HepG2 (cell line): ENCODE measurements around the gene FBXO7. TPM values are rescaled to one million over a fixed set of nuclear protein-coding genes. Genes with fewer than 3 reads are reported as not detected.

Experiments
- ARID5B ChIP-seq: IDR thresholded peaks from 2 replicates; pipeline ENCODE4 v1.4.0; 2020; ENCODE audit warnings: mild to moderate bottlenecking, missing genetic modification reagents
- BHLHE40 ChIP-seq: IDR thresholded peaks from 2 replicates; pipeline ENCODE4 v1.6.1; 2011; ENCODE audit warnings: low read length, improper control_type of control experiment
- HOXA3 ChIP-seq: sonication (generic); formaldehyde crosslinking; IDR thresholded peaks from 2 replicates; pipeline ENCODE4 v1.5.0; 2020; ENCODE audit warnings: missing genetic modification reagents
- ISL2 ChIP-seq: sonication (generic); formaldehyde crosslinking; IDR thresholded peaks from 2 replicates; pipeline ENCODE4 v1.5.0; 2020; ENCODE audit warnings: missing genetic modification reagents
- KDM4B ChIP-seq: sonication (generic); formaldehyde crosslinking; IDR thresholded peaks from 2 replicates; pipeline ENCODE4 v1.4.0; 2020; ENCODE audit warnings: missing genetic modification reagents
- KDM5B ChIP-seq: sonication (generic); formaldehyde crosslinking; IDR thresholded peaks from 2 replicates; pipeline ENCODE4 v1.4.0; 2020; ENCODE audit warnings: missing genetic modification reagents, mild to moderate bottlenecking, borderline replicate concordance
- MNT ChIP-seq: fragments of 450-650 bp; IDR thresholded peaks from 2 replicates; pipeline ENCODE4 v1.6.1; 2016
- POLR2G ChIP-seq: fragments of 200-400 bp; formaldehyde crosslinking; IDR thresholded peaks from 2 replicates; pipeline ENCODE4 v1.6.1; 2018; ENCODE audit warnings: mild to moderate bottlenecking, low read depth, low read length, moderate library complexity
- TAF1 ChIP-seq: sonication (generic); formaldehyde crosslinking; IDR thresholded peaks from 2 replicates; pipeline ENCODE4 v1.4.0; 2020; ENCODE audit warnings: missing genetic modification reagents
- UBTF ChIP-seq: sonication (generic); formaldehyde crosslinking; IDR thresholded peaks from 2 replicates; pipeline ENCODE4 v1.4.0; 2020; ENCODE audit warnings: mild to moderate bottlenecking, missing genetic modification reagents
- YY1 ChIP-seq: IDR thresholded peaks from 2 replicates; pipeline ENCODE4 v1.6.1; 2011; ENCODE audit warnings: low read length, low read depth, moderate library complexity, mild to moderate bottlenecking; ENCODE audit not compliant: insufficient read depth, insufficient replicate concordance
- ZFX ChIP-seq: sonication (generic); formaldehyde crosslinking; IDR thresholded peaks from 2 replicates; pipeline ENCODE4 v1.4.0; 2020; ENCODE audit warnings: mild to moderate bottlenecking, low read depth, missing genetic modification reagents, moderate library complexity
- ZNF207 ChIP-seq: fragments of 450-650 bp; IDR thresholded peaks from 2 replicates; pipeline ENCODE4 v1.6.1; 2016; ENCODE audit warnings: antibody characterized with exemption, borderline replicate concordance
- ZNF558 ChIP-seq: sonication (generic); formaldehyde crosslinking; IDR thresholded peaks from 2 replicates; pipeline ENCODE4 v1.9.0; 2022; ENCODE audit warnings: mild to moderate bottlenecking, missing genetic modification reagents, borderline replicate concordance
- ZNF574 ChIP-seq: sonication (generic); formaldehyde crosslinking; IDR thresholded peaks from 2 replicates; pipeline ENCODE4 v1.4.0; 2020; ENCODE audit warnings: missing genetic modification reagents
- ZNF644 ChIP-seq: IDR thresholded peaks from 2 replicates; pipeline ENCODE4 v1.6.1; 2016; ENCODE audit warnings: low read depth
- polyA plus RNA-seq, 8 experiments: library from polyadenylated mRNA; depleted of rRNA in 3 of 8; stranded (reverse) in 7 of 8; unstranded in 1 of 8; fragments of >200 nt; fragmentation: Illumina TruSeq in 4 of 8; extraction: Trizol in 4 of 8; gene quantifications; 2 replicates each; pipeline versions ENCODE4 v1.2.1 to v1.2.3, GENCODE V29; 2011 to 2016; ENCODE audit warnings: low read depth in 4 of 8, missing spikeins in 1 of 8, mixed read lengths in 1 of 8; ENCODE audit not compliant: insufficient read depth in 1 of 8
- total RNA-seq, 5 experiments: library from RNA; depleted of rRNA; stranded (reverse); fragments of >200 nt; fragmentation: Illumina TruSeq; extraction: Trizol; gene quantifications; 2 replicates each; pipeline ENCODE4 v1.2.3, GENCODE V29; 2016; ENCODE audit warnings: low read depth in 1 of 5
- TF ChIP-seq, protein P1 (sequence below): sonication (generic); formaldehyde crosslinking; IDR thresholded peaks from 2 replicates; pipeline ENCODE4 v1.8.0; 2022; ENCODE audit warnings: mild to moderate bottlenecking, missing genetic modification reagents; ENCODE audit not compliant: insufficient replicate concordance

Gene FBXO7
- total and polyA plus RNA-seq, 2 of the 13 experiments (the other 11 are each of a cell fraction or from before 2014, with no cell fraction given): 105 to 172 TPM

DNA sequence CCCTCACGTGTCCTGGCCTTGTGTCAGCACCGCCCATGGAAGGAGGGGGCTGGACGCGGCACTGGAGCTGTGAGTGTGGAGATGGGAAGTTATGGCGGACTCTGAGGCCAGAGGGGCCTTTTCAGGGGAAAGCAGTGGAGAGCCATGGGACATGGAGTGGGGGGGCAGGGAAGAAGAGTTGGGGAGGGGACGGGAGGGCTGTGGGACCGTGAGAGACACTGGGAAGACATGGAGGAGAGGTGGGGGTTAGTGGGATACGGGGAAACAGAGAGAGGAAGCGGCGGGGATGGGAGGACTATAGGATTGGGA, 58.2 kb downstream of the FBXO7 start (continued):
- TF ChIP-seq UBTF (CRISPR knock-in tag) (0 out of 2 replicates have a peak, but pooled peaks have one; percentile 5), ZFX (CRISPR knock-in tag) (peak; percentile 35; the same call in 1 of the 2 replicates), ZNF574 (CRISPR knock-in tag) (peak; percentile 30; the same call in 1 of the 2 replicates), KDM5B (no peak), YY1 (peak; percentile 78), ZNF207 (no peak), ARID5B (CRISPR knock-in tag) (peak; percentile 57; the same call in 1 of the 2 replicates), ISL2 (CRISPR knock-in tag) (peak; percentile 25; the same call in 1 of the 2 replicates), ZNF644 (CRISPR knock-in tag) (peak; percentile 57; the same call in 1 of the 2 replicates), MNT (0 out of 2 replicates have a peak, but pooled peaks have one; percentile 58), BHLHE40 (peak; percentile 86; the same call in 1 of the 2 replicates), HOXA3 (CRISPR knock-in tag) (peak; percentile 58; the same call in 1 of the 2 replicates), TAF1 (CRISPR knock-in tag) (0 out of 2 replicates have a peak, but pooled peaks have one; percentile 19), ZNF558 (CRISPR knock-in tag) (no peak), KDM4B (no peak), POLR2G (peak; percentile 30; the same call in 1 of the 2 replicates)
- TF ChIP-seq, protein P1, sequence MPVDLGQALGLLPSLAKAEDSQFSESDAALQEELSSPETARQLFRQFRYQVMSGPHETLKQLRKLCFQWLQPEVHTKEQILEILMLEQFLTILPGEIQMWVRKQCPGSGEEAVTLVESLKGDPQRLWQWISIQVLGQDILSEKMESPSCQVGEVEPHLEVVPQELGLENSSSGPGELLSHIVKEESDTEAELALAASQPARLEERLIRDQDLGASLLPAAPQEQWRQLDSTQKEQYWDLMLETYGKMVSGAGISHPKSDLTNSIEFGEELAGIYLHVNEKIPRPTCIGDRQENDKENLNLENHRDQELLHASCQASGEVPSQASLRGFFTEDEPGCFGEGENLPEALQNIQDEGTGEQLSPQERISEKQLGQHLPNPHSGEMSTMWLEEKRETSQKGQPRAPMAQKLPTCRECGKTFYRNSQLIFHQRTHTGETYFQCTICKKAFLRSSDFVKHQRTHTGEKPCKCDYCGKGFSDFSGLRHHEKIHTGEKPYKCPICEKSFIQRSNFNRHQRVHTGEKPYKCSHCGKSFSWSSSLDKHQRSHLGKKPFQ: peak; percentile 95
